H1 (cell line): ENCODE measurements around the gene C5orf52.
"Not testable (repeated sequence)": the region's sequence is repeated elsewhere in the genome, so short reads cannot be mapped to it uniquely, and the experiment has no call there.

ENCODE experiments used
- CHD7 ChIP-seq: fragments of 300-600 bp; sonication (generic); IDR thresholded peaks from 2 replicates; pipeline ENCODE4 v1.7.1; 2012; ENCODE audit warnings: low read length, moderate library complexity, mild to moderate bottlenecking, inconsistent platforms; ENCODE audit not compliant: insufficient replicate concordance
- CTCF ChIP-seq, 3 experiments: IDR thresholded peaks; 1 replicate in 2 of 3; 2 replicates in 1 of 3; pipeline versions ENCODE4 v1.5.1 to v1.6.1; 2011; ENCODE audit warnings: low read length in 3 of 3, mild to moderate bottlenecking in 3 of 3, inconsistent platforms in 2 of 3, low read depth in 1 of 3, moderate library complexity in 1 of 3; ENCODE audit not compliant: insufficient read depth in 1 of 3; ENCODE audit errors: control extremely low read depth in 1 of 3
- EP300 ChIP-seq, 2 experiments: IDR thresholded peaks; 1 replicate in 1 of 2; 2 replicates in 1 of 2; pipeline ENCODE4 v1.6.1; 2011 to 2012; ENCODE audit warnings: low read depth in 2 of 2, low read length in 2 of 2, mild to moderate bottlenecking in 2 of 2, borderline replicate concordance in 1 of 2, inconsistent platforms in 1 of 2, moderate library complexity in 1 of 2
- EZH2 ChIP-seq: fragments of 200-600 bp; sonication (generic); IDR thresholded peaks from 2 replicates; pipeline ENCODE4 v1.7.1; 2012; ENCODE audit warnings: low read depth, mild to moderate bottlenecking, moderate library complexity, low read length, inconsistent platforms; ENCODE audit not compliant: severe bottlenecking
- GTF2F1 ChIP-seq: IDR thresholded peaks from 2 replicates; pipeline ENCODE4 v1.6.1; 2012; ENCODE audit warnings: low read depth, low read length, improper control_type of control experiment, borderline replicate concordance
- HDAC6 ChIP-seq: IDR thresholded peaks from one replicate; pipeline ENCODE4 v1.7.1; 2012; ENCODE audit warnings: low read depth, mild to moderate bottlenecking, inconsistent platforms, low read length, moderate library complexity
- JUND ChIP-seq: IDR thresholded peaks from 2 replicates; pipeline ENCODE4 v1.6.1; 2011; ENCODE audit warnings: mild to moderate bottlenecking, improper control_type of control experiment, low read length
- SP1 ChIP-seq: IDR thresholded peaks from 2 replicates; pipeline ENCODE4 v1.6.1; 2011; ENCODE audit warnings: low read depth, low read length

- TF ChIP-seq GTF2F1; EP300 (IDR thresholded peaks at IDR 0.05; ENCODE audit: borderline replicate concordance in 1 of 2, low read depth in 2 of 2, low read length in 2 of 2); SP1; HDAC6; CHD7; EZH2; CTCF (IDR thresholded peaks at IDR 0.05; ENCODE audit: control extremely low read depth in 1 of 3, insufficient read depth in 1 of 3, low read depth in 1 of 3, low read length in 3 of 3); JUND: not testable (repeated sequence)
Measured at GRCh38 chr5:157696154-157696553, 24.8 kb downstream of the C5orf52 start.
